ENCODE measurements around the gene SOWAHC. TPM values are rescaled to one million over a fixed set of nuclear protein-coding genes. Genes with fewer than 3 reads are reported as not detected.
"Not testable (repeated sequence)": the region's sequence is repeated elsewhere in the genome, so short reads cannot be mapped to it uniquely, and the experiment has no call there.

SOWAHC gene
- polyA plus RNA-seq, 2 donors = 23.3 to 28.7 TPM

DNA sequence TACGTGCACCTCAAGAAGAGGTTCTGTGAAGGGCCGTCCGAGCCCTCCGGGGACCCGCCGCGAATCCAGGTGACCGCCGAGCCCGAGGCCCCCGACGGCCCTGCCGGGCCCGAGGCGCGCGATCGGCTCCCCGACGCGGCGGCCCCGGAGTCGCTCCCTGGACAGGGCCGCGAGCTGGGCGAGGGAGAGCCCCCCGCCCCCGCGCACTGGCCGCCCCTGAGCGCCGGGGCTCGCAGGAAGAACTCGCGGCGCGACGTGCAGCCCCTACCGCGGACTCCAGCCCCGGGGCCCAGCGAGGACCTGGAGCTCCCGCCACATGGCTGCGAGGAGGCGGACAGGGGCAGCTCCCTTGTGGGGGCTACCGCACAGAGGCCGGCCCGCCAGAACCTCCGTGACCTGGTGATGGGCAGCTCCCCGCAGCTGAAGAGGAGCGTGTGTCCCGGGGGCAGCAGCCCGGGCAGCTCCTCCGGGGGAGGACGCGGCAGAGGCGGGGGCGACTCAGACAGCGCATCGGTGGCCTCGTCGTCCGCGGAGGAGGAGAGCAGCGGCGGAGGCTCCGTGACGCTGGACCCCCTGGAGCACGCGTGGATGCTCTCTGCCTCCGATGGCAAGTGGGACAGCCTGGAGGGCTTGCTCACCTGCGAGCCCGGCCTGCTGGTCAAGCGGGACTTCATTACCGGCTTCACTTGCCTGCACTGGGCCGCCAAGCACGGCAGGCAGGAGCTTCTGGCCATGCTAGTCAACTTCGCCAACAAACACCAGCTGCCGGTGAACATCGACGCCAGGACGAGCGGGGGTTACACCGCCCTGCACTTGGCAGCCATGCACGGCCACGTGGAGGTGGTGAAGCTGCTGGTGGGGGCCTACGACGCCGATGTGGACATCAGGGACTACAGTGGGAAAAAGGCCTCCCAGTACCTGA lies 812 bp downstream of the SOWAHC start:
- Histone ChIP-seq H3K4me3 (ENCODE audit: low read depth in 1 of 2, low read length in 2 of 2) (peak overlapping the region; percentile 81 to 98), H3K36me3 (ENCODE audit: control insufficient read depth in 2 of 2, insufficient read depth in 2 of 2, low read length in 1 of 2) (peaks cover 0 to 6% of the 10 kb centered on the region in 2 donors), H3K4me1 (ENCODE audit: control insufficient read depth in 2 of 2, insufficient read depth in 2 of 2, low read length in 1 of 2) (peaks cover 0 to 6% of the 10 kb centered on the region in 2 donors), H3K27ac (ENCODE audit: low read depth in 2 of 2, low read length in 1 of 2) (peak overlapping the region; percentile 96 to 100), H3K27me3 (ENCODE audit: control insufficient read depth in 1 of 2, insufficient read depth in 2 of 2, low read length in 2 of 2) (no peaks in the 10 kb centered on the region), H3K9me3 (ENCODE audit: control insufficient read depth in 2 of 2, insufficient read depth in 1 of 2, low read depth in 1 of 2, low read length in 1 of 2) (no peaks in the 10 kb centered on the region)
- WGBS, 2 donors = 8 to 9% methylated on average over 70 to 90 of the region's 90 CpGs

DNA sequence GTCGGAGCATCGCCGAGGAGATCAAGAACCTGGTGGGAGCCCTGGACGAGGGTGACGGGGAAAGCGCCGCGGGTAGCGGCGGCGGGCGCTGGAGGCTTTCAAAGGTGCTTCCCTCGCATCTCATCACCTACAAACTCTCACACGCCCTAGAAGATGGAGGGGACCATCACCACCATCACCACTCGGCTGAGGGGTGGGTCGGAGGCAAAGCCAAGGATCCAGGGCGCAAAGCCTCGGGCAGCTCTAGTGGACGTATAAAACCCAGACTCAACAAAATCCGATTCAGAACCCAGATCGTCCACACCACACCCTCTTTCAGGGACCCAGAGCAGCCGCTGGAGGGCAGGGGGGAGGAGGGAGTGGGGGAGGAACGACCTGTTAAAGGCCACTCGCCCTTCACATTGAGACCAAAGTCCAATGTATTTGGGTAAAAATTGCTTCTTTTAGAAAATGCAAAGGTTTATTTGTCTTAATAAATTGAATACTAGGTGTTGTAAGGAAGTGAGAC lies 1.5 kb downstream of the SOWAHC start:
- peak overlapping the region; percentile 81 to 98 for H3K4me3 ChIP-seq (ENCODE audit: low read depth in 1 of 2, low read length in 2 of 2)
- no peaks in the 10 kb centered on the region for H3K27me3 ChIP-seq (ENCODE audit: control insufficient read depth in 1 of 2, insufficient read depth in 2 of 2, low read length in 2 of 2)
- peaks cover 0 to 6% of the 10 kb centered on the region in 2 donors for H3K4me1 ChIP-seq (ENCODE audit: control insufficient read depth in 2 of 2, insufficient read depth in 2 of 2, low read length in 1 of 2)
- WGBS, 2 donors = 37 to 53% methylated on average over 24 of the region's 24 CpGs
- H3K27ac ChIP-seq (ENCODE audit: low read depth in 2 of 2, low read length in 1 of 2) = peak overlapping the region; percentile 96 to 100
- peaks cover 0 to 6% of the 10 kb centered on the region in 2 donors for H3K36me3 ChIP-seq (ENCODE audit: control insufficient read depth in 2 of 2, insufficient read depth in 2 of 2, low read length in 1 of 2)
- H3K9me3 ChIP-seq (ENCODE audit: control insufficient read depth in 2 of 2, insufficient read depth in 1 of 2, low read depth in 1 of 2, low read length in 1 of 2) = no peaks in the 10 kb centered on the region

DNA sequence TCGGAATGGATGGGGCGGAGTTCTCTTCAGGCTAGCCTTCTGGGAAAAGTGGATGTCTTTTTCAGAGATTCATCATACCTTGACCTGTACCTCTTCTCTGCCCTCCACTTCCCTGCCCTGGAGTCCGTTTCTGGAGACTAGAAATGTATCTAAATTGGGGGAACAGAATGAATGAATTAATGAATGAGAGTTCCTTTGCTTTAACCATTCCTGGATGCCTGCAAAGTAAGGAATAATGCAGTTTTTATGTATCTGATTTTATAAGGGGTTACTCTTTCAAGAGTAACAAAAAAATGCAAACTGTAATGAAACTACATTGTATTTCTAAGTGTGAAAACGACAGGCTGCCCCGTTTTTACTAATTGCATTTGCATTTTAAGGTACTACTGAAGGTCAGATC lies 2.0 kb downstream of the SOWAHC start:
- no peaks in the 10 kb centered on the region for H3K9me3 ChIP-seq (ENCODE audit: control insufficient read depth in 2 of 2, insufficient read depth in 1 of 2, low read depth in 1 of 2, low read length in 1 of 2)
- H3K27ac ChIP-seq (ENCODE audit: low read depth in 2 of 2, low read length in 1 of 2) = peak overlapping the region in 1 of 2 donors; percentile 36
- peaks cover 0 to 6% of the 10 kb centered on the region in 2 donors for H3K36me3 ChIP-seq (ENCODE audit: control insufficient read depth in 2 of 2, insufficient read depth in 2 of 2, low read length in 1 of 2)
- WGBS, 2 donors = 46 to 57% methylated on average over 5 of the region's 5 CpGs
- peaks cover 0 to 6% of the 10 kb centered on the region in 2 donors for H3K4me1 ChIP-seq (ENCODE audit: control insufficient read depth in 2 of 2, insufficient read depth in 2 of 2, low read length in 1 of 2)
- peak overlapping the region; percentile 81 to 98 for H3K4me3 ChIP-seq (ENCODE audit: low read depth in 1 of 2, low read length in 2 of 2)
- H3K27me3 ChIP-seq (ENCODE audit: control insufficient read depth in 1 of 2, insufficient read depth in 2 of 2, low read length in 2 of 2) = no peaks in the 10 kb centered on the region

DNA sequence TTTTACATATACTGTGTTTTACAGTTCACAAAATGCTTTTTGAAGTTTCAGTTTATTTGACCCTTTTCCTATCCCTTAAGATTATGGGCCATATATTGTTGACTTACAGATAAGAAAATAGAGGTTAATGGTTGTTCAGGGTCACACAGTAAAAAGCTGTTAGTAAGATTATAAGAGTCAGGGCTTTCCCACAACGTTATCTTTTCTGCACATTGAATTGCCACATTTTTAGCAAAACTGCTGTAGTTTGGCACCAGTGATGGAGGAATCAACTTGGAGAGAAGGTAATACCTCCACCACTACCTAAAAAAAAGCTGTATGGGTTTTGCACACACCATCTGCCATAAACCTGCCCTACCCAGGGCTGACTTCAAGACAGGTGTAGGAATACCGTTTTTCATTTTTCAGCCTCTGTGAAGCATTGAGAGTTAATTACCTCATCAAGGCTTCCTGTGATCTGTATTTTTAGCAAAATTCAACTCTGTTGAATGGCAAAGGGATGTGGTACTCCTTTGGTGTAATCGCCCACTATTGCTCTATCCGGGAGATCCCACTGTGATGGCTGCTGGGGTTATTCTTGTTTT lies 5.0 kb downstream of the SOWAHC start:
- WGBS, 2 donors = 74 to 80% methylated on average over 4 of the region's 4 CpGs
- peaks cover 0 to 6% of the 10 kb centered on the region in 2 donors for H3K36me3 ChIP-seq (ENCODE audit: control insufficient read depth in 2 of 2, insufficient read depth in 2 of 2, low read length in 1 of 2)
- no peaks in the 10 kb centered on the region for H3K27me3 ChIP-seq (ENCODE audit: control insufficient read depth in 1 of 2, insufficient read depth in 2 of 2, low read length in 2 of 2)
- peaks cover 0 to 3% of the 10 kb centered on the region in 2 donors for H3K4me1 ChIP-seq (ENCODE audit: control insufficient read depth in 2 of 2, insufficient read depth in 2 of 2, low read length in 1 of 2)
- no peak overlapping the region for H3K27ac ChIP-seq (ENCODE audit: low read depth in 2 of 2, low read length in 1 of 2)
- H3K4me3 ChIP-seq (ENCODE audit: low read depth in 1 of 2, low read length in 2 of 2) = no peak overlapping the region
- no peaks in the 10 kb centered on the region for H3K9me3 ChIP-seq (ENCODE audit: control insufficient read depth in 2 of 2, insufficient read depth in 1 of 2, low read depth in 1 of 2, low read length in 1 of 2)

DNA sequence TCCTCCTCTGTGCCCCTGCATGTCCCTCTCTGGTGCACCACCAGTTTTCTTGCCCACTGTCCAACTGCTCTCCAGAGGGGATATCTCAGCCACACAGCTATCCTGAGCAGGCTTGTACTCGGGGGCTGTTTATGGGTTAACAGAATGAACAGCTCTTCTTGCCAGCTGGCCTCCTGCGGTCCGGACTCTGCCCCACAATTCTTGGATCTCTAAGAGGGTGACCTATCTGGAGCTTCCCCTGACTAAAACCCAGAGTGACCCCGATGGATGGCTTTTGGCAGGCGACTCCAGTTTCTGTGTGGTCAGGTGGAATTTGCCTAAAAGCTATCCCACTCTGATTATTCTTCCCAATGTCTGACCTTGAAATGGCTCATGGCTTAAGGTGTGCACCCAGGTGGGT lies 9.1 kb downstream of the SOWAHC start:
- H3K27me3 ChIP-seq (ENCODE audit: control insufficient read depth in 1 of 2, insufficient read depth in 2 of 2, low read length in 2 of 2) = no peaks in the 10 kb centered on the region
- no peaks in the 10 kb centered on the region for H3K36me3 ChIP-seq (ENCODE audit: control insufficient read depth in 2 of 2, insufficient read depth in 2 of 2, low read length in 1 of 2)
- no peak overlapping the region for H3K27ac ChIP-seq (ENCODE audit: low read depth in 2 of 2, low read length in 1 of 2)
- H3K9me3 ChIP-seq (ENCODE audit: control insufficient read depth in 2 of 2, insufficient read depth in 1 of 2, low read depth in 1 of 2, low read length in 1 of 2) = no peaks in the 10 kb centered on the region
- H3K4me3 ChIP-seq (ENCODE audit: low read depth in 1 of 2, low read length in 2 of 2) = no peak overlapping the region
- WGBS, 2 donors = 62 to 70% methylated on average over 5 of the region's 5 CpGs
- no peaks in the 10 kb centered on the region for H3K4me1 ChIP-seq (ENCODE audit: control insufficient read depth in 2 of 2, insufficient read depth in 2 of 2, low read length in 1 of 2)

DNA sequence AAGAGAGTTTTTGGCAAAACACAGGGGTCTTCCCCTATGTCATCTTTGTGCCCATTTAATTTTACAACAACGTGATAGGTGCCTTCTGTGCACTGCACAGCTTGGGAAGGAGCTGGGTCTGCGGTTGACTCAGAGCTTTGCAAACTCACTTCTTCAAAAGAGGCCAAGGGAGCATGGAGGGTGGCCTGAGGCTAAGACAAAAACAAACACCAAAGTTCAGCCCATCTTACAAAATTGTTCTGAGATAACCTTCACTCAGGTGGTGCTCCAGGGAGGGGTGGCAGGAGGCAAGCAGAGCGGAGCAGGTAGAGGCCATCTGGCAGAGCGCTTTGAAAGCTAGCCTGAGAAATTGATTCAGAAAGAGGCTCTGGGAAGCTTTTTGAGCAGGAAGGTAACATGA lies 9.8 kb downstream of the SOWAHC start:
- no peaks in the 10 kb centered on the region for H3K9me3 ChIP-seq (ENCODE audit: control insufficient read depth in 2 of 2, insufficient read depth in 1 of 2, low read depth in 1 of 2, low read length in 1 of 2)
- H3K27ac ChIP-seq (ENCODE audit: low read depth in 2 of 2, low read length in 1 of 2) = no peak overlapping the region
- 77 to 95% methylated on average over 4 of the region's 4 CpGs for WGBS, 2 donors
- no peaks in the 10 kb centered on the region for H3K27me3 ChIP-seq (ENCODE audit: control insufficient read depth in 1 of 2, insufficient read depth in 2 of 2, low read length in 2 of 2)
- H3K4me1 ChIP-seq (ENCODE audit: control insufficient read depth in 2 of 2, insufficient read depth in 2 of 2, low read length in 1 of 2) = no peaks in the 10 kb centered on the region
- no peaks in the 10 kb centered on the region for H3K36me3 ChIP-seq (ENCODE audit: control insufficient read depth in 2 of 2, insufficient read depth in 2 of 2, low read length in 1 of 2)
- no peak overlapping the region for H3K4me3 ChIP-seq (ENCODE audit: low read depth in 1 of 2, low read length in 2 of 2)

DNA sequence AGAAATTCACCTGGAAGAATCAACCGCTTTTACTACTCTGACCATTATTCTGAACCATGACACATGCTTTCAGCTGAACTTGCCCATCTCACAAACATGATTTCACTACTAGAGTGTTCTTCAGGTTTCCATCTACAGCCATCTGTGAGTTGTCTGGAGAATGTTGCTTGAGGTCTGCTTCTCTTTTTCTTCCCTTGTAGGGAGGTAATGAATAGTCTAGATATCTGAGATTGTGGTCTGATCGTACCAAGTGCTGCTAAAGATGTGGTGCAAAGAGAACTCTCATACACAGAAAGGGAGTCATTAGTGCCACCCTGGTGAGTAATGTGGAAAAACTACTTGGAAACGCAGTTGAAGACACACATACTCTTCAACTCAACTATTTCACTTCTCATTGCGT lies 10.2 kb downstream of the SOWAHC start:
- Histone ChIP-seq H3K9me3 (ENCODE audit: control insufficient read depth in 2 of 2, insufficient read depth in 1 of 2, low read depth in 1 of 2, low read length in 1 of 2) (no peaks in the 10 kb centered on the region), H3K36me3 (ENCODE audit: control insufficient read depth in 2 of 2, insufficient read depth in 2 of 2, low read length in 1 of 2) (no peaks in the 10 kb centered on the region), H3K4me1 (ENCODE audit: control insufficient read depth in 2 of 2, insufficient read depth in 2 of 2, low read length in 1 of 2) (no peaks in the 10 kb centered on the region), H3K27me3 (ENCODE audit: control insufficient read depth in 1 of 2, insufficient read depth in 2 of 2, low read length in 2 of 2) (no peaks in the 10 kb centered on the region), H3K27ac (ENCODE audit: low read depth in 2 of 2, low read length in 1 of 2) (no peak overlapping the region), H3K4me3 (ENCODE audit: low read depth in 1 of 2, low read length in 2 of 2) (no peak overlapping the region)
- 74 to 84% methylated on average over 4 of the region's 4 CpGs for WGBS, 2 donors

DNA sequence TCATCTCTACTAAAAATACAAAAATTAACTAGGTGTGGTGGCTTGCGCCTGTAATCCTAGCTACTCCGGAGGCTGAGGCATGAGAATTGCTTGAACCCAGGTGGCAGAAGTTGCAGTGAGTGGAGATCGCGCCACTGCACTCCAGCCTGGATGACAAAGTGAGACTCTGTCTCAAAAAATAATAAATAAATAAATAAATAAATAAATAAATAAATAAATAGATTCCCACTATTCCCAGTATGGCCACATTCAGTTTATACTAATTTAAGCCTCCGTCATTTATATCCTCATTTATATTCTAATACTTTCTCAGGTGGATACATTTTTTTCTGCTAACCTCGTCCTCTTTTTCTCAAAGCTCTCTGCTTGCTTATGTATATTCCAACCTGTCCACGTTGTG lies 14.2 kb downstream of the SOWAHC start:
- not testable (repeated sequence) for H3K4me3 ChIP-seq (ENCODE audit: low read depth in 1 of 2, low read length in 2 of 2); H3K27ac ChIP-seq (ENCODE audit: low read depth in 2 of 2, low read length in 1 of 2); H3K27me3 ChIP-seq (ENCODE audit: control insufficient read depth in 1 of 2, insufficient read depth in 2 of 2, low read length in 2 of 2); H3K4me1 ChIP-seq (ENCODE audit: control insufficient read depth in 2 of 2, insufficient read depth in 2 of 2, low read length in 1 of 2); H3K36me3 ChIP-seq (ENCODE audit: control insufficient read depth in 2 of 2, insufficient read depth in 2 of 2, low read length in 1 of 2); H3K9me3 ChIP-seq (ENCODE audit: control insufficient read depth in 2 of 2, insufficient read depth in 1 of 2, low read depth in 1 of 2, low read length in 1 of 2)
- WGBS, 2 donors = 77 to 85% methylated on average over 7 of the region's 7 CpGs

DNA sequence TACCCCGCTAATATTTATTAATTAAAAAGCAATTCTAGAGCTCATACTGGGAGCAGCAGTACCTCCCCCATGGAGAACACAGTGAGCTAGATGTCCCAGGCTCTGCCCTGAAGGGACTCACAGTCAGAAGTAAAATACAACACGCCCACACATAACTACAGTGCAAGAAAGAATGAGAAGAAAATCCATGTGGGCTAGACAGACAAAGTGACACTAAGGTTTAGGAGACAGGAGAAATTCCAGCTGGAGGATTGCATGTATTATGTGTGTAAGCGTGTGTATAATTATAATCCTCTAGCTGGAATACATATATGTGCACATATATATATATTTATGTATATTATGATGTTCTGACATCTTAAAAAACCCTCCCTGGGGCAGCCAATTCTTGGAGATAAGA lies 15.7 kb downstream of the SOWAHC start:
- 61 to 71% methylated on average over 3 of the region's 3 CpGs for WGBS, 2 donors
- Histone ChIP-seq H3K27me3 (ENCODE audit: control insufficient read depth in 1 of 2, insufficient read depth in 2 of 2, low read length in 2 of 2) (no peaks in the 10 kb centered on the region), H3K4me3 (ENCODE audit: low read depth in 1 of 2, low read length in 2 of 2) (no peak overlapping the region), H3K27ac (ENCODE audit: low read depth in 2 of 2, low read length in 1 of 2) (no peak overlapping the region), H3K4me1 (ENCODE audit: control insufficient read depth in 2 of 2, insufficient read depth in 2 of 2, low read length in 1 of 2) (no peaks in the 10 kb centered on the region), H3K36me3 (ENCODE audit: control insufficient read depth in 2 of 2, insufficient read depth in 2 of 2, low read length in 1 of 2) (no peaks in the 10 kb centered on the region), H3K9me3 (ENCODE audit: control insufficient read depth in 2 of 2, insufficient read depth in 1 of 2, low read depth in 1 of 2, low read length in 1 of 2) (no peaks in the 10 kb centered on the region)
